PC-9 (cell line): ENCODE results near the gene HTR1E. TPM values are rescaled to one million over a fixed set of nuclear protein-coding genes. Genes with fewer than 3 reads are reported as not detected.

Experiments
- BruUV-seq: library from RNA; stranded (reverse); fragments of 400-500 nt; replicated peaks from 2 replicates; lab custom pipeline; 2021; lab: Mats Ljungman, UMichigan
- CTCF ChIA-PET: fragments of 300-600 bp; sonication (Branson Sonifier 250); formaldehyde crosslinking; loops from one replicate; lab custom pipeline; 2022; ENCODE audit warnings: antibody characterized with exemption; lab: Charles Lee
- POLR2A ChIA-PET: fragments of 300-600 bp; sonication (Branson Sonifier 250); formaldehyde crosslinking; loops from one replicate; lab custom pipeline; 2022; ENCODE audit warnings: antibody characterized with exemption; ENCODE audit not compliant: unreplicated experiment; lab: Charles Lee
- DNase-seq, 2 experiments: peaks; one replicate each; pipeline versions ENCODE4 v3.0.0 to v3.0.0-alpha.2; 2015 to 2022; ENCODE audit warnings: mixed read lengths in 1 of 2
- H2AFZ ChIP-seq: fragments of 200-600 bp; sonication (generic); 2 replicates; pipeline ENCODE4 v1.8.1; 2017; ENCODE audit warnings: antibody characterized with exemption
- H3F3A ChIP-seq: fragments of 200-600 bp; sonication (generic); 2 replicates; pipeline ENCODE4 v1.8.1; 2017; ENCODE audit warnings: antibody characterized with exemption, mild to moderate bottlenecking, low read depth; ENCODE audit not compliant: insufficient read depth
- H3K27ac ChIP-seq: fragments of 200-600 bp; sonication (generic); 2 replicates; pipeline ENCODE4 v1.6.1; 2016; ENCODE audit warnings: mixed run types
- H3K27me3 ChIP-seq: fragments of 200-600 bp; sonication (generic); 2 replicates; pipeline ENCODE4 v1.6.1; 2016; ENCODE audit warnings: low read depth, mixed run types; ENCODE audit not compliant: insufficient read depth
- H3K36me3 ChIP-seq: fragments of 200-600 bp; sonication (generic); 2 replicates; pipeline ENCODE4 v1.6.1; 2016; ENCODE audit warnings: low read depth, mixed run types
- H3K4me1 ChIP-seq: fragments of 200-600 bp; sonication (generic); replicated peaks from 2 replicates; pipeline ENCODE4 v1.6.1; 2016; ENCODE audit warnings: mixed run types; ENCODE audit not compliant: insufficient read depth
- H3K4me2 ChIP-seq: fragments of 200-600 bp; sonication (generic); 2 replicates; pipeline ENCODE4 v1.6.1; 2017; ENCODE audit warnings: mixed run types
- H3K4me3 ChIP-seq: fragments of 200-600 bp; sonication (generic); 2 replicates; pipeline ENCODE4 v1.6.1; 2016; ENCODE audit warnings: mixed run types
- H3K79me2 ChIP-seq: fragments of 200-600 bp; sonication (generic); 2 replicates; pipeline ENCODE4 v1.6.1; 2017; ENCODE audit warnings: low read depth, mixed run types
- H3K9me2 ChIP-seq: fragments of 200-600 bp; sonication (generic); 2 replicates; pipeline ENCODE4 v1.8.1; 2017; ENCODE audit warnings: mild to moderate bottlenecking; ENCODE audit not compliant: insufficient read depth
- H3K9me3 ChIP-seq: fragments of 200-600 bp; sonication (generic); 2 replicates; pipeline ENCODE4 v1.8.1; 2016; ENCODE audit warnings: low read depth; ENCODE audit not compliant: insufficient read depth
- H4K20me1 ChIP-seq: fragments of 200-600 bp; sonication (generic); 2 replicates; pipeline ENCODE4 v1.8.1; 2017; ENCODE audit not compliant: insufficient read depth
- EZH2 ChIP-seq: fragments of 200-600 bp; sonication (generic); IDR thresholded peaks from 2 replicates; pipeline ENCODE4 v1.8.0; 2017; ENCODE audit warnings: antibody characterized with exemption, low read depth
- intact Hi-C: fragments of 100-400 bp; cut with micrococcal nuclease; formaldehyde crosslinking; loops from one replicate; pipeline ENCODE4 v1.10.0; 2022; ENCODE audit not compliant: unreplicated experiment
- total RNA-seq: library from RNA; stranded (reverse); gene quantifications from 2 replicates; pipeline ENCODE4 v1.2.3, GENCODE V29; 2021
- TF ChIP-seq, protein P1 (sequence below): fragments of 200-600 bp; sonication (generic); conservative IDR thresholded peaks from 2 replicates; pipeline ENCODE4 v1.6.1; 2017; ENCODE audit warnings: mixed run types, antibody characterized with exemption, mild to moderate bottlenecking, moderate library complexity

The HTR1E gene
- total RNA-seq, 1 experiment from 2014 or later: not detected

- no peak overlapping the region for H3K4me2 ChIP-seq
- no peaks in the 10 kb centered on the region for H3K9me2 ChIP-seq
- no peak overlapping the region for H3K4me3 ChIP-seq
- H2AFZ ChIP-seq: no peak overlapping the region
- no peaks in the 10 kb centered on the region for H3K36me3 ChIP-seq
- TF ChIP-seq, protein P1, sequence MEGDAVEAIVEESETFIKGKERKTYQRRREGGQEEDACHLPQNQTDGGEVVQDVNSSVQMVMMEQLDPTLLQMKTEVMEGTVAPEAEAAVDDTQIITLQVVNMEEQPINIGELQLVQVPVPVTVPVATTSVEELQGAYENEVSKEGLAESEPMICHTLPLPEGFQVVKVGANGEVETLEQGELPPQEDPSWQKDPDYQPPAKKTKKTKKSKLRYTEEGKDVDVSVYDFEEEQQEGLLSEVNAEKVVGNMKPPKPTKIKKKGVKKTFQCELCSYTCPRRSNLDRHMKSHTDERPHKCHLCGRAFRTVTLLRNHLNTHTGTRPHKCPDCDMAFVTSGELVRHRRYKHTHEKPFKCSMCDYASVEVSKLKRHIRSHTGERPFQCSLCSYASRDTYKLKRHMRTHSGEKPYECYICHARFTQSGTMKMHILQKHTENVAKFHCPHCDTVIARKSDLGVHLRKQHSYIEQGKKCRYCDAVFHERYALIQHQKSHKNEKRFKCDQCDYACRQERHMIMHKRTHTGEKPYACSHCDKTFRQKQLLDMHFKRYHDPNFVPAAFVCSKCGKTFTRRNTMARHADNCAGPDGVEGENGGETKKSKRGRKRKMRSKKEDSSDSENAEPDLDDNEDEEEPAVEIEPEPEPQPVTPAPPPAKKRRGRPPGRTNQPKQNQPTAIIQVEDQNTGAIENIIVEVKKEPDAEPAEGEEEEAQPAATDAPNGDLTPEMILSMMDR: no peak
- no peak for TF ChIP-seq EZH2
- H4K20me1 ChIP-seq: no peaks in the 10 kb centered on the region
- BruUV-seq: no TSS peak
- H3K79me2 ChIP-seq: no peaks in the 10 kb centered on the region
- H3F3A ChIP-seq: no peaks in the 10 kb centered on the region
- H3K4me1 ChIP-seq: no peaks in the 10 kb centered on the region
- DNase-seq: no peak
- intact Hi-C loops: no loop called here
- H3K27me3 ChIP-seq: no peaks in the 10 kb centered on the region
- H3K27ac ChIP-seq: no peak overlapping the region
- no peaks in the 10 kb centered on the region for H3K9me3 ChIP-seq
- CTCF ChIA-PET: no interaction called here
- POLR2A ChIA-PET: interaction anchor here (0.7 kb wide), 1 partner anchor 252 kb away, joined by 3 read pairs; no protein-coding TSS in a partner anchor
These were observed 3.0 kb upstream of the HTR1E start for GRCh38 chr6:86934365-86934764.

GRCh38 chr6:86936834-86937218, 502 bp upstream of the HTR1E start:
- Histone ChIP-seq H3K9me3 (no peaks in the 10 kb centered on the region), H3F3A (no peaks in the 10 kb centered on the region), H3K36me3 (no peaks in the 10 kb centered on the region), H3K4me3 (no peak overlapping the region), H2AFZ (no peak overlapping the region), H3K4me1 (no peaks in the 10 kb centered on the region), H3K9me2 (no peaks in the 10 kb centered on the region), H3K27ac (no peak overlapping the region), H3K27me3 (no peaks in the 10 kb centered on the region), H3K4me2 (no peak overlapping the region), H3K79me2 (no peaks in the 10 kb centered on the region), H4K20me1 (no peaks in the 10 kb centered on the region)
- TF ChIP-seq, protein P1: no peak
- TF ChIP-seq EZH2: no peak
- POLR2A ChIA-PET: no interaction called here
- BruUV-seq: no TSS peak
- CTCF ChIA-PET: no interaction called here
- DNase-seq: no peak
- intact Hi-C loops: no loop called here

- no peaks in the 10 kb centered on the region for H3K27me3 ChIP-seq
- DNase-seq: no peak
- ChIA-PET POLR2A (no interaction called here), CTCF (no interaction called here)
- H3K4me2 ChIP-seq: no peak overlapping the region
- no peaks in the 10 kb centered on the region for H3K9me3 ChIP-seq
- H3K27ac ChIP-seq: no peak overlapping the region
- H3K4me1 ChIP-seq: no peaks in the 10 kb centered on the region
- H3K4me3 ChIP-seq: no peak overlapping the region
- intact Hi-C loops: no loop called here
- BruUV-seq: no TSS peak
- H3F3A ChIP-seq: no peaks in the 10 kb centered on the region
- TF ChIP-seq, protein P1: no peak
- TF ChIP-seq EZH2: no peak
- H3K36me3 ChIP-seq: no peaks in the 10 kb centered on the region
- no peaks in the 10 kb centered on the region for H3K9me2 ChIP-seq
- no peak overlapping the region for H2AFZ ChIP-seq
- H4K20me1 ChIP-seq: no peaks in the 10 kb centered on the region
- H3K79me2 ChIP-seq: no peaks in the 10 kb centered on the region
These were observed 1.5 kb downstream of the HTR1E start for GRCh38 chr6:86938814-86939213.
